ENCODE results near the gene TCF21.

GRCh38 chr6:133918208-133918930 lies 29.5 kb downstream of the TCF21 start:
- TF ChIP-seq, protein P1, sequence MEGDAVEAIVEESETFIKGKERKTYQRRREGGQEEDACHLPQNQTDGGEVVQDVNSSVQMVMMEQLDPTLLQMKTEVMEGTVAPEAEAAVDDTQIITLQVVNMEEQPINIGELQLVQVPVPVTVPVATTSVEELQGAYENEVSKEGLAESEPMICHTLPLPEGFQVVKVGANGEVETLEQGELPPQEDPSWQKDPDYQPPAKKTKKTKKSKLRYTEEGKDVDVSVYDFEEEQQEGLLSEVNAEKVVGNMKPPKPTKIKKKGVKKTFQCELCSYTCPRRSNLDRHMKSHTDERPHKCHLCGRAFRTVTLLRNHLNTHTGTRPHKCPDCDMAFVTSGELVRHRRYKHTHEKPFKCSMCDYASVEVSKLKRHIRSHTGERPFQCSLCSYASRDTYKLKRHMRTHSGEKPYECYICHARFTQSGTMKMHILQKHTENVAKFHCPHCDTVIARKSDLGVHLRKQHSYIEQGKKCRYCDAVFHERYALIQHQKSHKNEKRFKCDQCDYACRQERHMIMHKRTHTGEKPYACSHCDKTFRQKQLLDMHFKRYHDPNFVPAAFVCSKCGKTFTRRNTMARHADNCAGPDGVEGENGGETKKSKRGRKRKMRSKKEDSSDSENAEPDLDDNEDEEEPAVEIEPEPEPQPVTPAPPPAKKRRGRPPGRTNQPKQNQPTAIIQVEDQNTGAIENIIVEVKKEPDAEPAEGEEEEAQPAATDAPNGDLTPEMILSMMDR (conservative IDR thresholded peaks at IDR 0.05; ENCODE audit: low read length), result no peak
- no peak for TF ChIP-seq EZH2phosphoT487 (IDR thresholded peaks at IDR 0.05; ENCODE audit: borderline replicate concordance, low read depth, low read length)

All from OCI-LY7 (cell line).